ENCODE results near the gene HOXA7. TPM values are rescaled to one million over a fixed set of nuclear protein-coding genes. Genes with fewer than 3 reads are reported as not detected.

The HOXA7 gene
- total RNA-seq, 4 donors from 2014 or later, result 0.26 to 9.1 (median 5.2) TPM

- no peak for DNase-seq
- intact Hi-C loops (cut with DNase I; ENCODE audit: low total_unique reads), result no loop called here
These were observed 39.3 kb downstream of the HOXA7 start for GRCh38 chr7:27116962-27117886.

GRCh38 chr7:27116031-27116961, 40.2 kb downstream of the HOXA7 start:
- Histone ChIP-seq H3K4me3 (peak overlapping the region in 1 of 2 donors; percentile 19), H3K9me3 (no peaks in the 10 kb centered on the region), H3K27ac (peak overlapping the region; percentile 77 to 80), H3K27me3 (no peaks in the 10 kb centered on the region), H3K4me1 (peaks cover 5 to 12% of the 10 kb centered on the region in 2 donors), H3K36me3 (no peaks in the 10 kb centered on the region)
- DNase-seq, result no peak
- intact Hi-C loops (cut with DNase I; ENCODE audit: low total_unique reads), result no loop called here
- no peak for TF ChIP-seq CTCF (IDR thresholded peaks at IDR 0.05)
- no peak for TF ChIP-seq POLR2A (IDR thresholded peaks at IDR 0.05)

More at GRCh38 chr7:27116962-27117886, 39.3 kb downstream of the HOXA7 start:
- no peaks in the 10 kb centered on the region for H3K9me3 ChIP-seq
- H3K4me3 ChIP-seq, result no peak overlapping the region
- no peaks in the 10 kb centered on the region for H3K27me3 ChIP-seq
- no peak for TF ChIP-seq CTCF (IDR thresholded peaks at IDR 0.05)
- TF ChIP-seq POLR2A (IDR thresholded peaks at IDR 0.05), result no peak
- H3K27ac ChIP-seq, result peak overlapping the region; percentile 77 to 80
- H3K36me3 ChIP-seq, result no peaks in the 10 kb centered on the region
- peaks cover 4 to 6% of the 10 kb centered on the region in 2 donors for H3K4me1 ChIP-seq

GRCh38 chr7:27115221-27116026, 41.1 kb downstream of the HOXA7 start:
- TF ChIP-seq POLR2A (IDR thresholded peaks at IDR 0.05), result no peak
- TF ChIP-seq CTCF (IDR thresholded peaks at IDR 0.05), result no peak
- intact Hi-C loops (cut with DNase I; ENCODE audit: low total_unique reads), result no loop called here
- H3K27ac ChIP-seq, result peak overlapping the region; percentile 77 to 80
- DNase-seq, result no peak
- peak overlapping the region in 1 of 2 donors; percentile 19 for H3K4me3 ChIP-seq
- peaks cover 11 to 12% of the 10 kb centered on the region in 2 donors for H3K4me1 ChIP-seq
- H3K9me3 ChIP-seq, result no peaks in the 10 kb centered on the region
- H3K27me3 ChIP-seq, result no peaks in the 10 kb centered on the region
- no peaks in the 10 kb centered on the region for H3K36me3 ChIP-seq

- H3K27me3 ChIP-seq, result no peaks in the 10 kb centered on the region
These were observed 41.6 kb downstream of the HOXA7 start for GRCh38 chr7:27114881-27115220.

More at GRCh38 chr7:27114881-27115220, 41.6 kb downstream of the HOXA7 start:
- TF ChIP-seq CTCF (IDR thresholded peaks at IDR 0.05) (no peak), POLR2A (IDR thresholded peaks at IDR 0.05) (no peak)
- H3K9me3 ChIP-seq, result no peaks in the 10 kb centered on the region
- peak overlapping the region in 1 of 2 donors; percentile 19 for H3K4me3 ChIP-seq
- H3K36me3 ChIP-seq, result no peaks in the 10 kb centered on the region
- intact Hi-C loops (cut with DNase I; ENCODE audit: low total_unique reads), result no loop called here
- DNase-seq, result no peak
- H3K27ac ChIP-seq, result peak overlapping the region; percentile 77 to 80
- peaks cover 11 to 12% of the 10 kb centered on the region in 2 donors for H3K4me1 ChIP-seq
